Neural crest cell (in vitro differentiated cells): ENCODE measurements around the gene NUDT8. TPM values are rescaled to one million over a fixed set of nuclear protein-coding genes. Genes with fewer than 3 reads are reported as not detected.
A peak's percentile ranks its signal among the peaks of the same experiment; 100 is the strongest.
"Not testable (repeated sequence)": the region's sequence is repeated elsewhere in the genome, so short reads cannot be mapped to it uniquely, and the experiment has no call there.

ENCODE experiments used
- DNase-seq: peaks from one replicate; pipeline ENCODE4 v3.0.0; 2021; ENCODE audit warnings: low read depth, mixed read lengths, low spot score
- H3K27ac Mint-ChIP-seq: one replicate; pipeline ENCODE4 v1.8.0; 2021; ENCODE audit warnings: mild to moderate bottlenecking, mixed read lengths; ENCODE audit not compliant: unreplicated experiment
- H3K27me3 Mint-ChIP-seq: 2 replicates; pipeline ENCODE4 v1.8.0; 2021; ENCODE audit warnings: low read depth, mild to moderate bottlenecking, mixed read lengths
- H3K36me3 Mint-ChIP-seq: 2 replicates; pipeline ENCODE4 v1.8.0; 2021; ENCODE audit warnings: low read depth, mild to moderate bottlenecking, mixed read lengths
- H3K4me1 Mint-ChIP-seq: 2 replicates; pipeline ENCODE4 v1.8.0; 2021; ENCODE audit warnings: mixed read lengths
- H3K4me3 Mint-ChIP-seq: one replicate; pipeline ENCODE4 v1.8.0; 2021; ENCODE audit warnings: mild to moderate bottlenecking, mixed read lengths
- H3K9me3 Mint-ChIP-seq: 2 replicates; pipeline ENCODE4 v1.8.0; 2021; ENCODE audit warnings: mixed read lengths
- CTCF ChIP-seq: fragments of 200-600 bp; sonication (generic); conservative IDR thresholded peaks from 2 replicates; pipeline ENCODE4 v1.5.0; 2021; ENCODE audit warnings: antibody characterized with exemption, mild to moderate bottlenecking
- total RNA-seq: library from RNA; stranded (reverse); gene quantifications from 2 replicates; pipeline ENCODE4 v1.2.1, GENCODE V29; 2021

Gene NUDT8
- total RNA-seq, 1 donor from 2014 or later = 13.9 TPM

GRCh38 chr11:67594480-67594879 lies 35.3 kb downstream of the NUDT8 start:
- Mint-ChIP-seq H3K4me1 (no peaks in the 10 kb centered on the region), H3K27ac (no peak overlapping the region), H3K9me3 (no peaks in the 10 kb centered on the region), H3K27me3 (no peaks in the 10 kb centered on the region), H3K36me3 (no peaks in the 10 kb centered on the region), H3K4me3 (no peak overlapping the region)
- DNase-seq = no peak
- no peak for TF ChIP-seq CTCF

- DNase-seq = no peak
- no peaks in the 10 kb centered on the region for H3K36me3 Mint-ChIP-seq
- peak overlapping the region; percentile 58 for H3K27ac Mint-ChIP-seq
- H3K9me3 Mint-ChIP-seq = no peaks in the 10 kb centered on the region
- H3K4me1 Mint-ChIP-seq = no peaks in the 10 kb centered on the region
- H3K4me3 Mint-ChIP-seq = no peak overlapping the region
- no peak for TF ChIP-seq CTCF
- H3K27me3 Mint-ChIP-seq = no peaks in the 10 kb centered on the region
Observed at GRCh38 chr11:67593565-67593905, 36.2 kb downstream of the NUDT8 start.

GRCh38 chr11:67592880-67593564 lies 36.7 kb downstream of the NUDT8 start:
- no peak for TF ChIP-seq CTCF
- H3K4me3 Mint-ChIP-seq = peak overlapping the region; percentile 9
- peaks cover 2% of the 10 kb centered on the region for H3K36me3 Mint-ChIP-seq
- H3K27me3 Mint-ChIP-seq = no peaks in the 10 kb centered on the region
- H3K27ac Mint-ChIP-seq = peak overlapping the region; percentile 58
- H3K4me1 Mint-ChIP-seq = no peaks in the 10 kb centered on the region
- no peaks in the 10 kb centered on the region for H3K9me3 Mint-ChIP-seq
- no peak for DNase-seq

- not testable (repeated sequence) for H3K36me3 Mint-ChIP-seq, DNase-seq, H3K27me3 Mint-ChIP-seq, H3K4me3 Mint-ChIP-seq, H3K9me3 Mint-ChIP-seq, H3K27ac Mint-ChIP-seq
- peaks cover 24% of the 10 kb centered on the region for H3K4me1 Mint-ChIP-seq
Observed at GRCh38 chr11:67588899-67589415, 40.8 kb downstream of the NUDT8 start.

- peaks cover 27% of the 10 kb centered on the region for H3K4me1 Mint-ChIP-seq
- no peak for TF ChIP-seq CTCF
- no peak for DNase-seq
- peaks cover 2% of the 10 kb centered on the region for H3K27me3 Mint-ChIP-seq
- H3K36me3 Mint-ChIP-seq = peaks cover 6% of the 10 kb centered on the region
- H3K27ac Mint-ChIP-seq = no peak overlapping the region
- no peaks in the 10 kb centered on the region for H3K9me3 Mint-ChIP-seq
- H3K4me3 Mint-ChIP-seq = peak overlapping the region; percentile 56
Observed at GRCh38 chr11:67588136-67588503, 41.6 kb downstream of the NUDT8 start.

GRCh38 chr11:67586568-67587250 lies 43.0 kb downstream of the NUDT8 start:
- Mint-ChIP-seq H3K9me3 (no peaks in the 10 kb centered on the region), H3K4me1 (peaks cover 39% of the 10 kb centered on the region), H3K27ac (no peak overlapping the region), H3K27me3 (peaks cover 13% of the 10 kb centered on the region), H3K36me3 (peaks cover 6% of the 10 kb centered on the region), H3K4me3 (peak overlapping the region; percentile 89)
- DNase-seq = no peak
- TF ChIP-seq CTCF = no peak
